HEK293T (cell line): ENCODE measurements around the gene KCNQ5.

ENCODE experiments used
- ARNT ChIP-seq: fragments of 450-650 bp; IDR thresholded peaks from 2 replicates; pipeline ENCODE4 v1.6.1; 2017; ENCODE audit warnings: mild to moderate bottlenecking
- BHLHE40 ChIP-seq: fragments of 450-650 bp; IDR thresholded peaks from 2 replicates; pipeline ENCODE4 v1.6.1; 2016; ENCODE audit warnings: mild to moderate bottlenecking, moderate library complexity, borderline replicate concordance
- CTBP1 ChIP-seq: fragments of 450-650 bp; IDR thresholded peaks from 2 replicates; pipeline ENCODE4 v1.6.1; 2016; ENCODE audit warnings: borderline replicate concordance
- ELF4 ChIP-seq: fragments of 450-650 bp; IDR thresholded peaks from 2 replicates; pipeline ENCODE4 v1.6.1; 2017; ENCODE audit warnings: antibody characterized with exemption
- FOXK2 ChIP-seq: fragments of 450-650 bp; IDR thresholded peaks from 2 replicates; pipeline ENCODE4 v1.6.1; 2016; ENCODE audit warnings: mild to moderate bottlenecking
- FOXM1 ChIP-seq: fragments of 450-650 bp; IDR thresholded peaks from 2 replicates; pipeline ENCODE4 v1.6.1; 2017; ENCODE audit warnings: mild to moderate bottlenecking, borderline replicate concordance
- SP1 ChIP-seq: fragments of 450-650 bp; IDR thresholded peaks from 2 replicates; pipeline ENCODE4 v1.6.1; 2017
- SUZ12 ChIP-seq: fragments of 450-650 bp; IDR thresholded peaks from 2 replicates; pipeline ENCODE4 v1.6.1; 2016; ENCODE audit warnings: mild to moderate bottlenecking
- TARDBP ChIP-seq: fragments of 450-650 bp; IDR thresholded peaks from 2 replicates; pipeline ENCODE4 v1.6.1; 2016

- TF ChIP-seq ELF4 (no peak), FOXM1 (no peak), CTBP1 (no peak), SUZ12 (no peak), SP1 (no peak), ARNT (no peak), TARDBP (no peak), BHLHE40 (no peak), FOXK2 (no peak)
These were observed 1.8 kb upstream of the KCNQ5 start for GRCh38 chr6:72619883-72620696.
